GM18507 (cell line): ENCODE data around the gene ODF4.

ENCODE experiments used
- DNase-seq: peaks from one replicate; pipeline ENCODE4 v3.0.0; 2011; ENCODE audit warnings: low read depth; ENCODE audit not compliant: insufficient read length; ENCODE audit errors: extremely low spot score
- FAIRE-seq: peaks from 2 replicates; lab custom pipeline; 2011; peaks lifted over from hg19 to GRCh38; lab: Jason Lieb, UNC

Gene ODF4

DNA sequence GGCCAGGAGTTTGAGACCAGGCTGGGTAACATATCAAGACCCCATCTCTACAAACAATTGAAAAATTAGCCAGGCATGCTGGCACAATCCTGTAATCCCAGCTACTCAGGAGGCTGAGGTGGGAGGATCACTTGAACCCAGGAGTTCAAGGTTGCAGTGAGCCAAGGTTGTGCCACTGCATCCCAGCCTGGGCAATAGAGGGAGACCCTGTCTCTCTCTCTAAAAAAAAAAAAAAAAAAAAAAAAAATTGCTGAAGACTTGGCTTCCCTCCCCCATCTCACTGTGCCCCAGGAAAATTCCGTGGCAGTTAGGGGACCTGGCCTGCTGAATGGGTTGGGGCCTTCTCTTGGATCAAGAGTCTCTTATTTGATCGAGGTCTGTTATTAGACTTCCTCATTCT, at the start of gene ODF4:
TSS of gene ODF4 (plus strand) at position 301 of the 400 bp plus-strand sequence. CDS start 212 bp downstream, outside the sequence.
- FAIRE-seq (no peak), DNase-seq (no peak)

- no peak for FAIRE-seq
- no peak for DNase-seq
These were observed 49.6 kb upstream of the ODF4 start for GRCh38 chr17:8290043-8290442.

DNA sequence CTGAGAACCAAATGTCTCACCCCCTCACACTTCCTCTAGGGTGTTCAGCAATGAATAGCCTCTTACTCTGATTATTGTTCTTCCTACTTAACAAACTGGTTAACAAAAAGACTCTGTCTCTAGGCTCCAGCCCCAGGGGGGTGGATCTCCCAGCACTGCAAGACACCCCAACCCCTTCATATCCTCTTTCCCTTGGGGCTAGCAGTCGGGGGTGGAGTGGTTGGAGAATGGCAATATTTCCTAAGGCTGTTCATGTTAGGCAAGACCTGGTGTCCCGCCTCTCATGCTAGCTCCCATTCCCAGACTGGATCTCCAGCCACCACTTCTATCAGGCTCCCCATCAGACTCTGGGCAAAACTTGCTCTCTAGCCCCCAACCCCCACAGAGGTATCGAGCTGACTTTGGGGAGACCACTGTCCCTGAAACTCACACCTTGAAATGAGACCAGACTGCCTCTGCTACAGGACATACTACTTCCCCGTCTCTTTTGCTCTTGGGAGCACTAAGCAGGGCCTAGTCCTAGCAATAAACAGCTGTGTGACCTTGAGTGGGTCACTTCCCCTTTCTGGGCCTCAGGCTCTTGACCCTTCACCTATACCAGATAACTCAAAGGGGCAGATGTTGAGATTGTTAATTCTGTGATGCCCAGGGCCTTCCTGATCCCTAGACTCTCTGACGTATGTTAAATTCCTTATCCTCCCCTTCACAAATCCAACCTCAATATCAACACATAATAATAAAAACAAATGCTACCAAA, 46.8 kb upstream of the ODF4 start:
- peak; percentile 75 for FAIRE-seq
- DNase-seq: no peak

DNA sequence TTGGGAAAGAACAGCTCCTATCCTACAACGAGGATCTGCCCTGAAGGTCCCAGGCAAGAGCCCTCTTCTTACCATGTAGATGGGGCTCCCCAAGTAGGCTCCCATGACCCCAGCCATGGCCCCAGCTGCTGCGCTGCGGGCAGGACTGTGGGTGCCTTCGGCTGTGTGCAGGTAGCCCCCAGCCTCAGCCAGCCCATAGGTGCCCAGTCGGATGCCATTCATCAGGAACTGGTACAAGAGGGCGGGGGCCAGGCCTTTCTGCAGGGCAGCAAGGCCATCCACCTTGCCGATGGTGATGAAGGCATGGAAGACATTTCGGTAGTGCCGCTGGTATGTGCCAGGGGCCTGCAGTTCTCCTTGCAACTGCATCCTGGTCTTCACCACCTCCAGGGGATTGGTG, 45.3 kb upstream of the ODF4 start:
- FAIRE-seq (no peak), DNase-seq (no peak)

- DNase-seq (no peak), FAIRE-seq (no peak)
These were observed 44.8 kb upstream of the ODF4 start for GRCh38 chr17:8294814-8295316.

DNA sequence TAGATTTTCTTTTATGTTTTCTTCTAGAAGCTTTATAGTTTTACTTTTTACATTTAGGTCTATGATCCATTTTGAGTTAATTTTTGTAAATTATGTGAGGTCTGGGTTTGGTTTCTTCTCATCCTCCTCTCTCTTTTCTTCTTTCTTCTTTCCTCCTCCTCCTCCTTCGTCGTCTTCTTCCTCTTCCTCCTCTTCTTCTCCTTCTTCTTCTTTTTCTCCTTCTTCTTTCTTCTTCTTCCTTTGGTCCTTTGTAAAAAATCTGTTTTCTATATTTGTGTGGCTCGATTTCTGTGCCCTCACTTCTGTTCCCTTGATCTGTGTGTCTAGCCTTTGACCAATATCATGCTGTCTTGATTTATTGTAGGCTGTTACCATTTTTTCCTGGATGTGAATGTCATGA, 39.4 kb upstream of the ODF4 start:
- FAIRE-seq (no peak), DNase-seq (no peak)

DNA sequence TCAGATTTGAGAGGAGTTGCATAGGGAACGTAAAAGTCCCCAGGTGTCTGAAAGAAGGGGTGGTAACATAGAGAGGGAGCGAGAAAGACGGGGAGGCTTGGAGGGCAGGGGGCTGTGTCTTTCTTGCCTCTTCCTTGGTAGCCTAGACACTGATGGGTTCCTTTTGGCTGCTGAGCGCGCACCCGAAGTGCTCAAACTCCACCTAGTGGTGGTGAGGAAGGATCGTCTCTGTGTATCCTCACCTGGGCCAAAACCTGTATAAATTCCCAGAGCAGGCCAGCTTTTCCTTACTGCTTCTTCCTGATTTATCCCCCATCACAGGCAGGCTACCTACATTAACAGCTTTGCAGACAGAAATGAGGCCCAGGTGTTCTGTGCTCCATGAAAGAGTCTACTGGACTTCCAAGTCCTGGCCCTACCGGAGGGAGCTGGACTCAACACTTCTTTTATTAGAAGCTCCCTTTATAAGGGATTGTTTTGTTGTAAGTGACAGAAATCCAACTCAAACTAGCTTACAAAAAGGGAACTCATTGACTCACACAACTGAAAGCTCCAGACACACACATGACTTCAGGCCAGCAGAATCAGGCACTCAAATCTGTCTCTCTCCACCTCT, 38.9 kb upstream of the ODF4 start:
- DNase-seq (peak; percentile 64), FAIRE-seq (peak; percentile 88)

GRCh38 chr17:8310601-8311123, 29.0 kb upstream of the ODF4 start:
- FAIRE-seq: no peak
- DNase-seq: no peak

DNA sequence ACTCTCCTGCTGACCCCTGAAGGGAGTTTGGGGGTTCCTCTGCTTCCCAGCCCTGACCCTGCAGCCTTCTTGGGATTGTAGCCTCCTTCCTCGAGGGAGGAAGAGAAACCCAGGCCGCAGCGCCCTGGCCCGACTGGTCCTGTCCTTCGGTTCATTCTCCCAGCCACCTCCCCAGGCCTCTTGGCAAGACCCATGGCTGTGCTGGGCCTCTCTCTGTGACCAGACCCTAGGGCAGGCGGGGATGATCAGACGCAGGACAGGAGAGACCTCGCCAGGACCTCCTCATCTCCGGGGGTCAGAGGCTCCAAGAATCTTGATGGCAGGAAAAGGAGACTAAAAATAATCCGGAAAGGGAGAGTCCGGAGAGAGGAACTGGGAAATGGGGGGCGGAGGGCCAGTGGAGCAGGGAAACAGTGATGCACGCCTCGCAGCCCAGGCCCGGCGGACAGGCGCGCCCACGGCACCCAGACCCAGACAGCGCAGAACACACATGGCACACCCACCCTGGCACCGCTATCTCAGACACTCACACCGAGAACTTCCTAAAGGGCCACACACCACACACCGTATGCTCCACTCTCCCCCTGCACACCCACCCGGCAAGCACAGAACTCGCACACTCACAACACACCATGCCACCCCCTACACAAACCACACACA, 28.4 kb upstream of the ODF4 start:
- FAIRE-seq (no peak), DNase-seq (no peak)

GRCh38 chr17:8312251-8312650, 27.4 kb upstream of the ODF4 start:
- FAIRE-seq: no peak
- no peak for DNase-seq

DNA sequence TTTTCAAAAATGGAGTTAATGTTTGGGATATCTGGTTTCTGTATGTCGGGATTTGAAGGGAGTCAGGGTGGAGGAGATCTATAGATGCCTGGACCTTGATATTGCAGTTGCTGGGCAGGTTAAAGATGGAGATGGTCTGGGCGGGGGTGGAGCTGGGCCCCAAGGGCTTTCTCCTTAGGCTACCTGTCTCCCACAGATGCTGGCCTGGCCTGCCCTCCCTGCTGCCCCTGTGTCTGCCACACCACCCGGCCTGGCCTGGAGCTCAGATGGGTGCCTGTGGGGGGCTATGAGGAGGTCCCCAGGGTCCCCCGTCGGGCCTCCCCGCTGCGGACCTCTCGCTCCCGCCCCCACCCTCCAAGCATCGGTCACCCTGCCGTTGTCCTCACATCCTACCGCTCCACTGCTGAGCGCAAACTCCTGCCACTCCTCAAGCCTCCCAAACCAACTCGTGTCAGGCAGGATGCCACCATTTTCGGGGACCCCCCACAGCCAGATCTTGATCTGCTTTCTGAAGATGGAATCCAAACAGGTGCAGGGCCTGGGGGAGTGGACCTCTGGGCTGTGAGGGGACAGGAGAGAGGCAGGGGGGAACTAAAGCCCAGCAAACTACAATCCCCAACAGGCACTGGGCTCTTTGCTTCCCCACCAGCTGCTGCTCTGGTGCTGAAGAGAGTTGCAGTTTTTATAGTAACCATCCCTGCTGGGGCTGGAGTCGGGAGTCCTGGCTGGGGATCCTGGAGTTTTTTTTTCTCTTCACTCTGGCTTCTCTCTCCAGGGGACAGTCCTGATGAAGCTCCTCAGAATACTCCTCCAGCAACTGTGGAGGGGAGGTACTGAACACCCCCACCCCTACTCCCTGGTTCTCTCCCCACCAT, 26.7 kb upstream of the ODF4 start:
- DNase-seq (no peak), FAIRE-seq (no peak)

GRCh38 chr17:8314797-8315763, 24.6 kb upstream of the ODF4 start:
- DNase-seq (no peak), FAIRE-seq (no peak)

DNA sequence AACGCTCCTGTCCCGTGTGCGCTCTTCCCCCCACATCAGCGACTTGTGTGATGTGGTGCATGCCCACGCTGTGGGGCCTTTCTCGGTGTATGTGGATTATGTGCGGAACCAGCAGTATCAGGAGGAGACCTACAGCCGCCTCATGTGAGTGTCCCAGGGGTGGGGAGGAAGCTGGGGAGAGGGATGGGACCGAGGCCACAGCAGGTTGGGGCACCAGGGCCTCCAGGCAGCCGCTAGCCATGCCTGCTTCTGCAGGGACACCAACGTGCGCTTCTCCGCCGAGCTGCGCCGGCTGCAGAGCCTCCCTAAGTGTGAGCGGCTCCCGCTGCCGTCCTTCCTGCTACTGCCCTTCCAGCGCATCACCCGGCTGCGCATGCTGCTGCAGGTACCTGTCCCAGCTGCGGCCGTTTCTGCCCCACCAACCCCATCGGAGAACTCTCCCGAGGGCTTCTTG, 23.8 kb upstream of the ODF4 start:
- DNase-seq (no peak), FAIRE-seq (no peak)

DNA sequence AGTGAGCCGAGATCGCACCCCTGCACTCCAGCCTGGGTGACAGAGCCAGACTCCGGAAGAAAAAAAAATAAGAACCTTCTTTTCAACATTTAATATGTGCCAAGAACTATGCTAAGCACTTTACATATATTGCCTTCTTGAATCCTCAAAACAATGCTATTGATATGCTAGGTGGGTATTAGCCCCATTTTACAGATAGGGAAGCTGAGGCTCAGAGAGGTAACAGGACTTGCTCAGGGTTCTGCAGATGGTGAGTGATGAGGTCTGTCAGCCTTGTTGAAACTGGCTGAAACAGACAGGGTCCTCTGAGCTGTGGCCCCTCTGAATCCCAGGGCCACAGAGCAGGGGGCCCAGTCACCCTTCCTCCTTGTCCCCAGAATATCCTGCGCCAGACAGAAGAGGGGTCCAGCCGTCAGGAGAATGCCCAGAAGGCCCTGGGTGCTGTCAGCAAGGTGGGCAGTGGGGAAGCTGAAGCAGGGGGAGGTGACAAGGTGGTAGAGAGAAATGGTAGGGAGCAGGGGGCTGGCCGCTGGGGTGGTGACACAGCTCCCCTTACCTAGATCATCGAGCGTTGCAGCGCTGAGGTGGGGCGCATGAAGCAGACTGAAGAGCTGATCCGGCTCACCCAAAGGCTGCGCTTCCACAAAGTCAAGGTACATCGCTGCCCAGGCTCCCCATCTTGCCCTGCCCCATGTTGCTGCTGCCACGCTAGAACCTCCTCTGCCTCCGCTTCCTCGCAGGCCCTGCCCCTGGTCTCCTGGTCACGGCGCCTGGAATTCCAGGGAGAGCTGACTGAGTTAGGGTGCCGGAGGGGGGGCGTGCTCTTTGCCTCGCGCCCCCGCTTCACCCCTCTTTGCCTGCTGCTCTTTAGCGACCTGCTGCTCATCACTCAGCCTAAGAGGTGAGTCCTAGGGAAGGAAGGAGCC, 21.4 kb upstream of the ODF4 start:
- DNase-seq: no peak
- FAIRE-seq: no peak

- FAIRE-seq (no peak), DNase-seq (no peak)
These were observed 19.4 kb upstream of the ODF4 start for GRCh38 chr17:8320262-8320661.

- DNase-seq (no peak), FAIRE-seq (no peak)
These were observed 18.6 kb upstream of the ODF4 start for GRCh38 chr17:8320990-8321389.

- no peak for DNase-seq
- FAIRE-seq: no peak
These were observed 17.6 kb upstream of the ODF4 start for GRCh38 chr17:8322061-8322460.
